Neural cell (in vitro differentiated cells): ENCODE results near the gene PNPLA5. TPM values are rescaled to one million over a fixed set of nuclear protein-coding genes. Genes with fewer than 3 reads are reported as not detected.
A peak's percentile ranks its signal among the peaks of the same experiment; 100 is the strongest.

Source experiments
- H2AFZ ChIP-seq: fragments of 200-600, 300-800 bp; sonication (generic), shearing (Covaris generic); 2 replicates; pipeline ENCODE4 v1.6.0; 2014; ENCODE audit warnings: low read depth, mild to moderate bottlenecking, antibody characterized with exemption, low read length, moderate library complexity
- H3F3A ChIP-seq: fragments of 200-600 bp; shearing (Covaris generic); 2 replicates; pipeline ENCODE4 v1.6.1; 2016; ENCODE audit warnings: mild to moderate bottlenecking, moderate library complexity, mixed read lengths, antibody characterized with exemption, low read length; ENCODE audit not compliant: insufficient read depth, poor library complexity, severe bottlenecking
- H3K27ac ChIP-seq: fragments of 200-600, 300-800 bp; sonication (generic), shearing (Covaris generic); 2 replicates; pipeline ENCODE4 v1.5.1; 2014; ENCODE audit warnings: mild to moderate bottlenecking, low read length, moderate library complexity
- H3K27me3 ChIP-seq: fragments of 300-800, 200-600 bp; sonication (generic), shearing (Covaris generic); 2 replicates; pipeline ENCODE4 v1.6.0; 2014; ENCODE audit warnings: mild to moderate bottlenecking, low read depth, low read length, moderate library complexity; ENCODE audit not compliant: insufficient read depth
- H3K36me3 ChIP-seq: fragments of 300-800, 200-600 bp; sonication (generic), shearing (Covaris generic); 2 replicates; pipeline ENCODE4 v1.5.1; 2014; ENCODE audit warnings: mild to moderate bottlenecking, antibody characterized with exemption, low read length, moderate library complexity; ENCODE audit not compliant: insufficient read depth
- H3K4me2 ChIP-seq: fragments of 300-800, 200-600 bp; sonication (generic), shearing (Covaris generic); 2 replicates; pipeline ENCODE4 v1.6.0; 2014; ENCODE audit warnings: mild to moderate bottlenecking, low read length
- H3K4me3 ChIP-seq: fragments of 300-800, 200-600 bp; sonication (generic), shearing (Covaris generic); 2 replicates; pipeline ENCODE4 v1.5.1; 2014; ENCODE audit warnings: mild to moderate bottlenecking, low read length, moderate library complexity
- H3K79me2 ChIP-seq: fragments of 200-600 bp; shearing (Covaris generic); replicated peaks from 2 replicates; pipeline ENCODE4 v1.6.0; 2014; ENCODE audit warnings: mild to moderate bottlenecking, low read length, moderate library complexity; ENCODE audit not compliant: insufficient read depth
- H3K9ac ChIP-seq: fragments of 300-800, 200-600 bp; sonication (generic), shearing (Covaris generic); 2 replicates; pipeline ENCODE4 v1.6.1; 2016; ENCODE audit warnings: mild to moderate bottlenecking, low read length, mixed read lengths
- H3K9me2 ChIP-seq: fragments of 200-600 bp; shearing (Covaris generic); 2 replicates; pipeline ENCODE4 v1.6.1; 2016; ENCODE audit warnings: mild to moderate bottlenecking, low read length, mixed read lengths; ENCODE audit not compliant: insufficient read depth
- H3K9me3 ChIP-seq: fragments of 200-600, 300-800 bp; sonication (generic), shearing (Covaris generic); 2 replicates; pipeline ENCODE4 v1.6.1; 2016; ENCODE audit warnings: mild to moderate bottlenecking, mixed run types, low read length, moderate library complexity, mixed read lengths
- H4K20me1 ChIP-seq: fragments of 200-600 bp; shearing (Covaris generic); 2 replicates; pipeline ENCODE4 v1.6.1; 2016; ENCODE audit warnings: mild to moderate bottlenecking, mixed run types; ENCODE audit not compliant: insufficient read depth
- CTCF ChIP-seq: fragments of 450-650 bp; IDR thresholded peaks from 2 replicates; pipeline ENCODE4 v1.5.1; 2014; ENCODE audit warnings: antibody characterized with exemption, mild to moderate bottlenecking, moderate library complexity; ENCODE audit not compliant: poor library complexity, severe bottlenecking
- EP300 ChIP-seq: fragments of 450-650 bp; conservative IDR thresholded peaks from 2 replicates; pipeline ENCODE4 v1.6.1; 2014; ENCODE audit warnings: antibody characterized with exemption, mild to moderate bottlenecking, moderate library complexity; ENCODE audit not compliant: poor library complexity, severe bottlenecking
- EZH2 ChIP-seq: fragments of 200-600, 300-800 bp; shearing (Covaris generic), sonication (generic); IDR thresholded peaks from 2 replicates; pipeline ENCODE4 v1.6.1; 2014; ENCODE audit warnings: antibody characterized with exemption, low read length, borderline replicate concordance, mild to moderate bottlenecking; ENCODE audit not compliant: insufficient read depth, poor library complexity, severe bottlenecking
- MXI1 ChIP-seq: fragments of 450-650 bp; conservative IDR thresholded peaks from 2 replicates; pipeline ENCODE4 v1.6.1; 2014; ENCODE audit warnings: antibody characterized with exemption, mild to moderate bottlenecking; ENCODE audit not compliant: poor library complexity, severe bottlenecking
- POLR2AphosphoS5 ChIP-seq: IDR thresholded peaks from 2 replicates; pipeline ENCODE4 v1.6.1; 2012
- RAD21 ChIP-seq: fragments of 450-650 bp; conservative IDR thresholded peaks from 2 replicates; pipeline ENCODE4 v1.6.1; 2014; ENCODE audit warnings: antibody characterized with exemption, mild to moderate bottlenecking, moderate library complexity
- REST ChIP-seq: IDR thresholded peaks from 2 replicates; pipeline ENCODE4 v1.6.1; 2012; ENCODE audit warnings: borderline replicate concordance
- SMC3 ChIP-seq: fragments of 450-650 bp; conservative IDR thresholded peaks from 2 replicates; pipeline ENCODE4 v1.6.1; 2014; ENCODE audit warnings: antibody characterized with exemption, mild to moderate bottlenecking, moderate library complexity; ENCODE audit not compliant: poor library complexity
- TAF1 ChIP-seq: IDR thresholded peaks from 2 replicates; pipeline ENCODE4 v1.6.1; 2012; ENCODE audit warnings: low read depth
- polyA plus RNA-seq: library from polyadenylated mRNA; depleted of rRNA; stranded (reverse); fragments of >200 nt; gene quantifications from 2 replicates; pipeline ENCODE4 v1.2.3, GENCODE V29; 2014

Gene PNPLA5
- polyA plus RNA-seq, 1 donor from 2014 or later: not detected

- Histone ChIP-seq H3K79me2 (no peaks in the 10 kb centered on the region), H3F3A (no peaks in the 10 kb centered on the region), H3K36me3 (no peaks in the 10 kb centered on the region), H3K9me2 (no peaks in the 10 kb centered on the region), H3K27ac (no peak overlapping the region), H3K27me3 (no peaks in the 10 kb centered on the region), H3K4me3 (no peak overlapping the region), H3K4me2 (no peak overlapping the region), H3K9me3 (no peaks in the 10 kb centered on the region), H4K20me1 (no peaks in the 10 kb centered on the region), H2AFZ (no peak overlapping the region), H3K9ac (no peak overlapping the region)
- TF ChIP-seq CTCF (no peak), EZH2 (no peak), POLR2AphosphoS5 (no peak)
These were observed 34.5 kb upstream of the PNPLA5 start for GRCh38 chr22:43926349-43926710.

- peak overlapping the region; percentile 36 for H3K9ac ChIP-seq
- H3K4me2 ChIP-seq: no peak overlapping the region
- H3F3A ChIP-seq: no peaks in the 10 kb centered on the region
- H3K9me3 ChIP-seq: no peaks in the 10 kb centered on the region
- no peaks in the 10 kb centered on the region for H3K9me2 ChIP-seq
- no peak overlapping the region for H3K27ac ChIP-seq
- H4K20me1 ChIP-seq: no peaks in the 10 kb centered on the region
- H2AFZ ChIP-seq: no peak overlapping the region
- no peaks in the 10 kb centered on the region for H3K36me3 ChIP-seq
- peak overlapping the region; percentile 85 for H3K4me3 ChIP-seq
- no peaks in the 10 kb centered on the region for H3K79me2 ChIP-seq
- no peaks in the 10 kb centered on the region for H3K27me3 ChIP-seq
- no peak for TF ChIP-seq EZH2
- no peak for TF ChIP-seq SMC3
These were observed 33.9 kb upstream of the PNPLA5 start for GRCh38 chr22:43925433-43926348.

GRCh38 chr22:43924877-43925276 is 33.1 kb upstream of the PNPLA5 start:
- no peaks in the 10 kb centered on the region for H3K9me3 ChIP-seq
- H4K20me1 ChIP-seq: no peaks in the 10 kb centered on the region
- TF ChIP-seq SMC3: no peak
- no peak for TF ChIP-seq RAD21
- TF ChIP-seq CTCF: no peak
- no peak for TF ChIP-seq TAF1
- TF ChIP-seq EP300: no peak
- no peak for TF ChIP-seq REST
- TF ChIP-seq MXI1: no peak
- no peak for TF ChIP-seq POLR2AphosphoS5
- no peak for TF ChIP-seq EZH2
- no peaks in the 10 kb centered on the region for H3F3A ChIP-seq
- H3K27ac ChIP-seq: no peak overlapping the region
- peak overlapping the region; percentile 36 for H3K9ac ChIP-seq
- H3K4me2 ChIP-seq: no peak overlapping the region
- no peaks in the 10 kb centered on the region for H3K36me3 ChIP-seq
- no peaks in the 10 kb centered on the region for H3K9me2 ChIP-seq
- no peaks in the 10 kb centered on the region for H3K27me3 ChIP-seq
- H2AFZ ChIP-seq: no peak overlapping the region
- H3K79me2 ChIP-seq: no peaks in the 10 kb centered on the region
- peak overlapping the region; percentile 85 for H3K4me3 ChIP-seq
